Measurements from ENCODE around the gene B4GALNT4. TPM values are rescaled to one million over a fixed set of nuclear protein-coding genes. Genes with fewer than 3 reads are reported as not detected.

The B4GALNT4 gene
- total RNA-seq, 1 experiment from 2014 or later, result 20.0 TPM

DNA sequence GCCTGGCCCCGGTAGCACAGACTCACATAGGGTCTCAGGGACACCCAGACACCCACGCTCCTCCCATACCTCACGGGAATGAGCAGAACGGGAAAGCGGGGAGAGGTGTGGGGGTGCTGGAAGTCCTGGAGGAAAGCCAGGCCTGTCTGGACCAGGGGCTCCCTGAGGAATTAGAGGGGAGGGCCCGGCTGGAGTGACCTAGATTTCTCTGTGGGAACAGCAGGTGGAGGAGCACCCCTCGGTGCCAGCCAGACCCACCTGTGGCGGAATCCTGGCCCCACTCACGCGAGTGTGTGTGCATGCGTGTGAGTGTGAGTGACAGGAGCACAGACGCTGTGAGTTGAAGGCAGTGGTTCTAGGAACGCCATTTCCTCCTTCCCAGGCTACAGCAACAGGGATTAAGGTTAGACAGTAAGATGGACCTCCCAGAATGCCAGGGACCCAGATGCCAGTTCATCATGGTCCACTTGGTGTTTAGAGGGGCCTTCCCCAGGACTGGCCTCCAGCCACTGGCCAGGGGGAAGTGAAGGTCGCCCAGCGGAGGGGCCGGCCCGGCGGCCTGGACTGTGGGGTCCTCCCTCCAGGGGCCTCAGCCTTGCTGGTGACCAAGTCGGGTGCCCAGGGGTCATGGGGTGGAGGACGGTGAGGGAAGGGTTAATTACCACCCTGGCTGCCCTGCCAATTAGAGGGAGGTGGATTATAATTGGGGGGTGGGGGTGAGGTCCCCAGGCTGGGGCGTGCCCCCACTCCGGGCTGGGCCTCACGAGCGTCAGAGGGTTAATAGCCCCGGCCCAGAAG is 25.8 kb downstream of the B4GALNT4 start:
- ChIA-PET POLR2A (interaction anchor here (1.3 to 2.6 kb wide), 8 partner anchors 12 to 158 kb away, joined by 4 to 33 read pairs (median 10); partner anchors contain the start of genes B4GALNT4, PSMD13, PTDSS2 and RNH1), CTCF (interaction anchor here (0.9 to 1.3 kb wide), 2 partner anchors 48 to 52 kb away, joined by 3 read pairs; no protein-coding TSS in a partner anchor)
- Mint-ChIP-seq H3K27me3 (ENCODE audit: insufficient read depth, unreplicated experiment) (no peaks in the 10 kb centered on the region), H3K27ac (ENCODE audit: low read depth, unreplicated experiment) (peak overlapping the region; percentile 94), H3K9me3 (ENCODE audit: unreplicated experiment) (no peaks in the 10 kb centered on the region), H3K4me1 (ENCODE audit: insufficient read depth, unreplicated experiment) (peaks cover 19% of the 10 kb centered on the region), H3K4me3 (ENCODE audit: unreplicated experiment) (peak overlapping the region; percentile 96), H3K36me3 (ENCODE audit: insufficient read depth, unreplicated experiment) (peaks cover 48% of the 10 kb centered on the region)
- intact Hi-C loops (cut with micrococcal nuclease), result loop anchor here (1.0 to 5.0 kb wide), 2 partner anchors 53 to 122 kb away; no protein-coding TSS in a partner anchor
- no TSS peak for BruUV-seq (replicated peaks)
- TF ChIP-seq, protein P1, sequence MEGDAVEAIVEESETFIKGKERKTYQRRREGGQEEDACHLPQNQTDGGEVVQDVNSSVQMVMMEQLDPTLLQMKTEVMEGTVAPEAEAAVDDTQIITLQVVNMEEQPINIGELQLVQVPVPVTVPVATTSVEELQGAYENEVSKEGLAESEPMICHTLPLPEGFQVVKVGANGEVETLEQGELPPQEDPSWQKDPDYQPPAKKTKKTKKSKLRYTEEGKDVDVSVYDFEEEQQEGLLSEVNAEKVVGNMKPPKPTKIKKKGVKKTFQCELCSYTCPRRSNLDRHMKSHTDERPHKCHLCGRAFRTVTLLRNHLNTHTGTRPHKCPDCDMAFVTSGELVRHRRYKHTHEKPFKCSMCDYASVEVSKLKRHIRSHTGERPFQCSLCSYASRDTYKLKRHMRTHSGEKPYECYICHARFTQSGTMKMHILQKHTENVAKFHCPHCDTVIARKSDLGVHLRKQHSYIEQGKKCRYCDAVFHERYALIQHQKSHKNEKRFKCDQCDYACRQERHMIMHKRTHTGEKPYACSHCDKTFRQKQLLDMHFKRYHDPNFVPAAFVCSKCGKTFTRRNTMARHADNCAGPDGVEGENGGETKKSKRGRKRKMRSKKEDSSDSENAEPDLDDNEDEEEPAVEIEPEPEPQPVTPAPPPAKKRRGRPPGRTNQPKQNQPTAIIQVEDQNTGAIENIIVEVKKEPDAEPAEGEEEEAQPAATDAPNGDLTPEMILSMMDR (IDR thresholded peaks at IDR 0.05; ENCODE audit: unreplicated experiment), result no peak
- DNase-seq (ENCODE audit: unreplicated experiment), result no peak

DNA sequence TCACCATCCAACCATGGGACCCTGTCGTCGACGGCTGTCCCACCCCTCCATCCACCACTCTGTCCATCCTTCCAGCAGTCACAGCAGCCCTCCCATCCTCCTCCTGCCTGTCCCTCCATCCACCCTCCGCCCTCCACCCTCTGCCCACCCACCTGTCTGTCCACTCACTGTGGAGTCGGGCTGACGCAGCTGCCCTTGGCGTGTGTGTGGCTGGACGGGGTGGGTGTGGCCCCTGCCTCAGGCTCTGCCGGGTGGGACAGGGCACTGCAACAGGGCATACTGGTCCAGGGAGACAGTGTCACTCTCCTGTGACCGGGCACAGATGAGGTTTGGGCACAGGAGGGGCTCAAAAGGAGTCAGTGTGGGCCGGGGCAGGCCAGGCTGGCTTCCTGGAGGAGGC is 26.6 kb downstream of the B4GALNT4 start:
- ChIA-PET POLR2A (interaction anchor here (1.3 to 1.4 kb wide), 2 partner anchors 119 to 158 kb away, joined by 4 read pairs; no protein-coding TSS in a partner anchor), CTCF (interaction anchor here (0.9 to 1.3 kb wide), 2 partner anchors 47 to 51 kb away, joined by 3 read pairs; no protein-coding TSS in a partner anchor)
- H3K36me3 Mint-ChIP-seq (ENCODE audit: insufficient read depth, unreplicated experiment), result peaks cover 53% of the 10 kb centered on the region
- TF ChIP-seq, protein P1 (IDR thresholded peaks at IDR 0.05; ENCODE audit: unreplicated experiment), result no peak
- DNase-seq (ENCODE audit: unreplicated experiment), result no peak
- peak overlapping the region; percentile 96 for H3K4me3 Mint-ChIP-seq (ENCODE audit: unreplicated experiment)
- H3K27me3 Mint-ChIP-seq (ENCODE audit: insufficient read depth, unreplicated experiment), result no peaks in the 10 kb centered on the region
- H3K27ac Mint-ChIP-seq (ENCODE audit: low read depth, unreplicated experiment), result peak overlapping the region; percentile 70
- BruUV-seq (replicated peaks), result no TSS peak
- intact Hi-C loops (cut with micrococcal nuclease), result no loop called here
- H3K4me1 Mint-ChIP-seq (ENCODE audit: insufficient read depth, unreplicated experiment), result peaks cover 19% of the 10 kb centered on the region
- no peaks in the 10 kb centered on the region for H3K9me3 Mint-ChIP-seq (ENCODE audit: unreplicated experiment)

GRCh38 chr11:396511-396947 is 27.2 kb downstream of the B4GALNT4 start:
- ChIA-PET CTCF (interaction anchor here (0.5 to 1.3 kb wide), 4 partner anchors 47 to 162 kb away, joined by 3 to 4 read pairs (median 3); no protein-coding TSS in a partner anchor), POLR2A (interaction anchor here (0.6 to 1.4 kb wide), 3 partner anchors 119 to 189 kb away, joined by 3 to 4 read pairs (median 4); partner anchors contain the start of genes BET1L and RIC8A)
- no TSS peak for BruUV-seq (replicated peaks)
- DNase-seq (ENCODE audit: unreplicated experiment), result no peak
- H3K4me3 Mint-ChIP-seq (ENCODE audit: unreplicated experiment), result peak overlapping the region; percentile 96
- TF ChIP-seq, protein P1 (IDR thresholded peaks at IDR 0.05; ENCODE audit: unreplicated experiment), result no peak
- H3K27me3 Mint-ChIP-seq (ENCODE audit: insufficient read depth, unreplicated experiment), result no peaks in the 10 kb centered on the region
- no peaks in the 10 kb centered on the region for H3K9me3 Mint-ChIP-seq (ENCODE audit: unreplicated experiment)
- H3K27ac Mint-ChIP-seq (ENCODE audit: low read depth, unreplicated experiment), result peak overlapping the region; percentile 70
- peaks cover 13% of the 10 kb centered on the region for H3K4me1 Mint-ChIP-seq (ENCODE audit: insufficient read depth, unreplicated experiment)
- H3K36me3 Mint-ChIP-seq (ENCODE audit: insufficient read depth, unreplicated experiment), result peaks cover 47% of the 10 kb centered on the region
- intact Hi-C loops (cut with micrococcal nuclease), result no loop called here

DNA sequence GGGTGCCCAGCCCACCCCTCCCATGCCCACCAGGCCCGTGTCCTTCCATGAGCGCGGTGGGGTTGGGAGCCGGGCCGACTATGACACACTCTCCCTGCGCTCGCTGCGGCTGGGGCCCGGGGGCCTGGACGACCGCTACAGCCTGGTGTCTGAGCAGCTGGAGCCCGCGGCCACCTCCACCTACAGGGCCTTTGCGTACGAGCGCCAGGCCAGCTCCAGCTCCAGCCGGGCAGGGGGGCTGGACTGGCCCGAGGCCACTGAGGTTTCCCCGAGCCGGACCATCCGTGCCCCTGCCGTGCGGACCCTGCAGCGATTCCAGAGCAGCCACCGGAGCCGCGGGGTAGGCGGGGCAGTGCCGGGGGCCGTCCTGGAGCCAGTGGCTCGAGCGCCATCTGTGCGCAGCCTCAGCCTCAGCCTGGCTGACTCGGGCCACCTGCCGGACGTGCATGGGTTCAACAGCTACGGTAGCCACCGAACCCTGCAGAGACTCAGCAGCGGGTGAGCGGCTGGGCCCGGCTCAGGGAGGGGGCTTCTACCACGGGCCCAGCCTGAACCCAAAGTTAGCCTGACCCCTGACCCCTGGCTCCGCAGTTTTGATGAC is 27.7 kb downstream of the B4GALNT4 start:
- TF ChIP-seq, protein P1 (IDR thresholded peaks at IDR 0.05; ENCODE audit: unreplicated experiment), result no peak
- BruUV-seq (replicated peaks), result no TSS peak
- ChIA-PET POLR2A (interaction anchor here (0.6 to 1.4 kb wide), 3 partner anchors 139 to 190 kb away, joined by 3 to 4 read pairs (median 3); partner anchors contain the start of genes BET1L and RIC8A), CTCF (interaction anchor here (0.5 kb wide), 2 partner anchors 102 to 163 kb away, joined by 3 to 4 read pairs; no protein-coding TSS in a partner anchor)
- DNase-seq (ENCODE audit: unreplicated experiment), result no peak
- Mint-ChIP-seq H3K27me3 (ENCODE audit: insufficient read depth, unreplicated experiment) (no peaks in the 10 kb centered on the region), H3K9me3 (ENCODE audit: unreplicated experiment) (no peaks in the 10 kb centered on the region), H3K36me3 (ENCODE audit: insufficient read depth, unreplicated experiment) (peaks cover 47% of the 10 kb centered on the region), H3K4me1 (ENCODE audit: insufficient read depth, unreplicated experiment) (peaks cover 12% of the 10 kb centered on the region), H3K27ac (ENCODE audit: low read depth, unreplicated experiment) (no peak overlapping the region), H3K4me3 (ENCODE audit: unreplicated experiment) (no peak overlapping the region)
- intact Hi-C loops (cut with micrococcal nuclease), result no loop called here
